OCI-M2 (cell line): ENCODE results near the gene S1PR3.

Experiments
- DNase-seq: peaks from one replicate; lab custom pipeline; 2025; ENCODE audit not compliant: unreplicated experiment; lab: John Stamatoyannopoulos, UW

S1PR3 gene

GRCh38 chr9:88990729-88991065 is 571 bp upstream of the S1PR3 start:
- no peak for DNase-seq

GRCh38 chr9:88992556-88992955 is 1.3 kb downstream of the S1PR3 start:
- no peak for DNase-seq

GRCh38 chr9:88993327-88993726 is 2.1 kb downstream of the S1PR3 start:
- no peak for DNase-seq

- no peak for DNase-seq
Observed at GRCh38 chr9:88993871-88994460, 2.7 kb downstream of the S1PR3 start.

GRCh38 chr9:88994469-88995199 is 3.4 kb downstream of the S1PR3 start:
- DNase-seq: no peak

- no peak for DNase-seq
Observed at GRCh38 chr9:88995200-88995577, 3.9 kb downstream of the S1PR3 start.

- no peak for DNase-seq
Observed at GRCh38 chr9:88995627-88996026, 4.4 kb downstream of the S1PR3 start.

GRCh38 chr9:88996046-88996920 is 5.0 kb downstream of the S1PR3 start:
- DNase-seq: no peak

- DNase-seq: no peak
Observed at GRCh38 chr9:88996921-88997235, 5.6 kb downstream of the S1PR3 start.

GRCh38 chr9:88997646-88998045 is 6.4 kb downstream of the S1PR3 start:
- no peak for DNase-seq

- DNase-seq: no peak
Observed at GRCh38 chr9:88998503-88998902, 7.2 kb downstream of the S1PR3 start.

- no peak for DNase-seq
Observed at GRCh38 chr9:88998911-88999310, 7.6 kb downstream of the S1PR3 start.

- no peak for DNase-seq
Observed at GRCh38 chr9:89000371-89000781, 9.1 kb downstream of the S1PR3 start.

- DNase-seq: no peak
Observed at GRCh38 chr9:89000973-89001916, 10.0 kb downstream of the S1PR3 start.

- DNase-seq: no peak
Observed at GRCh38 chr9:89001917-89002540, 10.8 kb downstream of the S1PR3 start.

GRCh38 chr9:89002987-89003386 is 11.7 kb downstream of the S1PR3 start:
- no peak for DNase-seq

GRCh38 chr9:89005323-89005722 is 14.1 kb downstream of the S1PR3 start:
- no peak for DNase-seq

GRCh38 chr9:89006267-89006666 is 15.0 kb downstream of the S1PR3 start:
- DNase-seq: no peak

GRCh38 chr9:89006996-89007967 is 16.0 kb downstream of the S1PR3 start:
- no peak for DNase-seq
